SK-N-SH treated with all-trans-retinoic acid at 6 μM for 48 hours (cell line): ENCODE data around the gene PUM2.
"Not testable (repeated sequence)": the region's sequence is repeated elsewhere in the genome, so short reads cannot be mapped to it uniquely, and the experiment has no call there.

Experiments used
- ARNTL ChIP-seq: fragments of 450-650 bp; formaldehyde crosslinking; IDR thresholded peaks from 2 replicates; pipeline ENCODE4 v1.5.0; 2020; ENCODE audit warnings: low read depth, mild to moderate bottlenecking, moderate library complexity, borderline replicate concordance
- CSDC2 ChIP-seq: fragments of 250-450 bp; sonication (Bioruptor Pico); IDR thresholded peaks from 2 replicates; pipeline ENCODE4 v1.5.0; 2020; ENCODE audit warnings: mild to moderate bottlenecking, moderate library complexity
- ESRRG ChIP-seq: fragments of 250-450 bp; sonication (Bioruptor Pico); IDR thresholded peaks from 2 replicates; pipeline ENCODE4 v1.6.1; 2021; ENCODE audit warnings: mild to moderate bottlenecking
- SNAI2 ChIP-seq: fragments of 250-450 bp; sonication (Bioruptor Pico); IDR thresholded peaks from 2 replicates; pipeline ENCODE4 v1.5.0; 2020; ENCODE audit warnings: mild to moderate bottlenecking, moderate library complexity
- TCF4 ChIP-seq: fragments of 250-450 bp; sonication (Bioruptor Pico); IDR thresholded peaks from 2 replicates; pipeline ENCODE4 v1.8.0; 2021; ENCODE audit warnings: mild to moderate bottlenecking, moderate library complexity, borderline replicate concordance
- ZFP30 ChIP-seq: fragments of 450-650 bp; formaldehyde crosslinking; IDR thresholded peaks from 2 replicates; pipeline ENCODE4 v1.5.0; 2022; ENCODE audit warnings: mild to moderate bottlenecking, moderate library complexity
- ZNF70 ChIP-seq: fragments of 450-650 bp; formaldehyde crosslinking; IDR thresholded peaks from 2 replicates; pipeline ENCODE4 v1.5.0; 2020; ENCODE audit warnings: mild to moderate bottlenecking, moderate library complexity
- TF ChIP-seq, protein P1 (sequence below): fragments of 250-450 bp; sonication (Bioruptor Pico); IDR thresholded peaks from 2 replicates; pipeline ENCODE4 v1.8.0; 2021; ENCODE audit warnings: low read depth, mild to moderate bottlenecking, moderate library complexity, borderline replicate concordance

DNA sequence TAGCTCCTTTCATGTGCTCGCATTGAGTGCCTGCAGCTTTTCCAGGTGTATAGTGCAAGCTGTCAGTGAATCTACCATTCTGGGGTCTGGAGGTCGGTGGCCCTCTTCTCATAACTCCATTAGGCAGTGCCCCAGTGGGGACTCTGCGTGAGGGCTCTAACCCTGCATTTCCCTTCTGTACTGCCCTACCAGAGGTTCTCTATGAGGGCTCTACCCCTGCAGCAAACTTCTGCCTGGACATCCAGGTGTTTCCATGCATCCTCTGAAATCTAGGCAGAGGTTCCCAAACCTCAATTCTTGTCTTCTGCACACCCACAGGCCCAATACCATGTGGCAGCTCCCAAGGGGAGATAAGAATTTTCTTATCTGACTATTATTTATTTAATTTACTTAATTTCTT, 17.3 kb upstream of the PUM2 start:
- TF ChIP-seq SNAI2; ZNF70; ESRRG; ZFP30 (CRISPR knock-in tag); ARNTL (CRISPR knock-in tag); TCF4 (CRISPR knock-in tag); CSDC2 (CRISPR knock-in tag): not testable (repeated sequence)
- TF ChIP-seq, protein P1, sequence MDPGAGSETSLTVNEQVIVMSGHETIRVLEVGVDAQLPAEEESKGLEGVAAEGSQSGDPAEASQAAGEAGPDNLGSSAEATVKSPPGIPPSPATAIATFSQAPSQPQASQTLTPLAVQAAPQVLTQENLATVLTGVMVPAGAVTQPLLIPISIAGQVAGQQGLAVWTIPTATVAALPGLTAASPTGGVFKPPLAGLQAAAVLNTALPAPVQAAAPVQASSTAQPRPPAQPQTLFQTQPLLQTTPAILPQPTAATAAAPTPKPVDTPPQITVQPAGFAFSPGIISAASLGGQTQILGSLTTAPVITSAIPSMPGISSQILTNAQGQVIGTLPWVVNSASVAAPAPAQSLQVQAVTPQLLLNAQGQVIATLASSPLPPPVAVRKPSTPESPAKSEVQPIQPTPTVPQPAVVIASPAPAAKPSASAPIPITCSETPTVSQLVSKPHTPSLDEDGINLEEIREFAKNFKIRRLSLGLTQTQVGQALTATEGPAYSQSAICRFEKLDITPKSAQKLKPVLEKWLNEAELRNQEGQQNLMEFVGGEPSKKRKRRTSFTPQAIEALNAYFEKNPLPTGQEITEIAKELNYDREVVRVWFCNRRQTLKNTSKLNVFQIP (CRISPR knock-in tag): not testable (repeated sequence)
